DMS 273 treated with DMSO at 0.1 percent for 48 hours (cell line): ENCODE data around the gene PROCA1.
"Not testable (repeated sequence)": the region's sequence is repeated elsewhere in the genome, so short reads cannot be mapped to it uniquely, and the experiment has no call there.

ENCODE experiments used
- DNase-seq: peaks from one replicate; lab custom pipeline; 2025; lab: John Stamatoyannopoulos, UW

PROCA1 gene

DNA sequence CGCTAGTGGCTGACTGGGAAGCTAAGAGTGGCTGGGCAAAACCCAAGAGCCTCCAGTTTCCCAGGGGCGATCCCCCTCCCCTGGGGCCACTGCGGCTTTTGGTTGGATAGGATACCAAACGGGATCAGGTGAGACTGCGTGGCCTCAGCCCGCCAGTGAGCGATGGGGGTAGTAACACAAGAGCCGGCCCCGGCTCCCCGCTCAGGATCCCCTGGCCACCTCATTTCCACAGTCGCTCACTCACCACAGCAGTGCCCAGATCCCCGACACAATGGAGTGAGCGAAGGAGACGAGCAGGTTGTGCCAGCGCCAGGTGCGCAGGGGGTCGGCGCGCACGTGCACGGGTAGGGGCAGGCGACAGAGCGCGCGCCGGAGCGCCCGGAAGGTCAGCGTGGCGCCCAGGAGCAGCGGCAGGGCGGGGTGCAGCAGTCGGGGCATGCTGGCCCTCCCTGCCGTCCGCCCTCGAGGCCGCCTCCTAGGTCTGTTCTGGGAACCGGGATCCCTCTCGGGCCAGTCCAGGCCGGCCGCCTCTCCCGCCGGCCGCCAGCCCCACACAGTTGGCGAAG is 14.1 kb upstream of the PROCA1 start:
- DNase-seq, result peak; percentile 88

DNA sequence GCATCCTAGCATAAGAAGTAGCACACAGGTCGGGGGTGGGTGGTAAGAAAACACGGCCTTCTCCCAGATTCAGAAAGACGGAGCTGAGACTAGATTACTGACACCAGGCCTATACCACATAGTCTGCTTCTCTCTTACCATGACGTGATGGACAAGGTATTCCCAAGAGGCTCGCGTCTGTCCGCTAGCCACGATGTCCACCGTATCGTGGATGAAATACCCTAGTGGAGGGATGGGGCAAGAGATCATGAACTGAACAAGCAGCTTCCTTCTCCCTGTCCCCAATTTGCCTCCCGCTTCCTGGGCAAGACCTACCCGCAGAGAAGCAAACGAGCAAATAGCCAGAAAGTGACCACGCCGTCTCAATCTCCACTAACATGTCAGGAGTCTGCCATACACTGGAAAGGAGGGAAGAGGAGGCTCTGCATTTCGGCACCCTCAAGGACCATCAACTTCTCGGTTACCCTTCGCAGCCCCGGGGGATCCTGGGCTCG is 13.5 kb upstream of the PROCA1 start:
- DNase-seq, result peak; percentile 87

DNA sequence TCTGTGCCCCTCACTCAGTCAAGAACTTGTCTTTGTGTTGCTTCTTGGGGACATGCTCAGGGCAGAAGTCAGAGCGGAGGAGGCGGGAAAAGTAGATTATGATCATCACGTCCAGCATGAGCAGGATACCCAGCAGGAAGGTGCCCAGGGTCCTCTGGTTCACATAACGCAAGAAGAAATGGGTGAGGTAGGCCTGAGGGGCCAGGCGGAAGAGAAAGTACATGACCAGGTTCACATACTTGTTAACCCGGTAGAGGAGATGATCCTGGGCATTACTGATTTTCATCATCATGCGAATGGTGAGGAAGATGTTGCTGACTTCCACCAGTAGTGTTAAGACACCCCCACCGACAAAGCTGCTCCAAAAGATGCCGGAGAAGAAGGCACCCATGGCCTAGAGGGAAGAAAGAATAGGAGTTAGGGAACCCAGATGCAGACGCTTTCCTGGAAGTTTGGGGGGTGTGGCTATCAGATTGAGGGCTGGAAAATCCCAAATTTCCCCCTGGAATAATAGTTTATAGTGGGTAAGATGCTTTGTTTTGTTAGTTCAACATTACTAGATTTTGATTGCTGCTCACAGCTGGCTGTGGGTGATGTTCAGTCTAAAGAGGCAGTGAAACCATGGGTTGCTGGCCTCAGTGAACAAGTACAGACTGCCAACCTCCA is 12.9 kb upstream of the PROCA1 start:
- no peak for DNase-seq

DNA sequence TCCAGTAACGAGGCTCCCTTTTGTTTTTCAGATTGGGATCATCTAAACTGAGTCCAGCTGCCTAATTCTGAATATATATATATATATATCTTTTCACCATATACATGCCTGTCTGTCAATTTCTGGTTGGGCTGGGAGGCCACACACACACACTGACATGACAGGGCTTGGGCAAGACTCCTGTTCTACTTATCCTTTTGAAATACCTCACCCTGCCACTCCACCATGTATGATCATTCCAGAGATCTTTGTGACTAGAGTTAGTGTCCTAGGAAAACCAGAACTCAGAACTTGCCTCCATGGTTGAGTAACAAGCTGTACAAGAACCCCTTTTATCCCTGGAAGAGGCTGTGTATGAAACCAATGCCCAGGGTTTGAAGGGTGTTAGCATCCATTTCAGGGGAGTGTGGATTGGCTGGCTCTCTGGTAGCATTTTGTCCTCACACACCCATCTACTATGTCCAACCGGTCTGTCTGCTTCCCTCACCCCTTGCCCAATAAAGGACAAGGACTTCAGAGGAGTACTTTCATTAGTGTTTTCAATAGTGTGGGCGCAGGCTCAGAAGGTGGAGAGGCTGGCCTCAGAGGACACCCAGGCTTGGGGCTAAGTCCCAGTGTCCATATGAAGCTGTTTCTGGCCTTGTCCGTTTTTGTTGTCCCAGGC is 12.3 kb upstream of the PROCA1 start:
- not testable (repeated sequence) for DNase-seq

DNA sequence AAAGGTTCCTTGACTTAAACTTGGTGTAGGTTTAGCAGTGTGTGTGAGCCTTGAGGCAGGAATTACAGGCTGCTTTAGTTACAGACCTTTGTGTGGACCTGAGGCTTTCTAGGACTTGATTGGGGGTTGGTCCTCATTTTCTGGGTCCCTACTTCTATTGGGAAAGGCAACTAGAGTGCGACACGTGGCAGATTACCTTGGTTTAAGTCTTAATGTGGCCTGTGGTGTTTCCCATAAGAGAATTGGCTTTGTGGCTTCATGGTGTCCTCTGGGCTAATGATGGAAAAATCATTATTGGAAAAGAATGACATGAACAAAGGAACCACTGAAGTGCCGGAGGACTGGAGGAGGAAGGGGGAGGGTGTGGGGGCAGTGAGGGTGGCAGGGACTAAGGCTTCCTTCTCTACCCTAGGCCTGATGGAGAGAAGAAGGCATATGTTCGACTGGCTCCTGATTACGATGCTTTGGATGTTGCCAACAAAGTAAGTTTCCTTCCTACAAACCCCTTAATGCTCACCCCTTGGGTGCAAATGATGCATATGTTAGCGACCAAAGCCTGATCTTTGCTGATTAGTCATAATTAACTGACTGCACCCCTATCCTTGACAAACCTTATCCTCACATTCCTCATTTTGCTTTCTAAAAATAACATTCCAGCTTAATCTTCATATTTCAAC is 11.6 kb upstream of the PROCA1 start:
- no peak for DNase-seq

DNA sequence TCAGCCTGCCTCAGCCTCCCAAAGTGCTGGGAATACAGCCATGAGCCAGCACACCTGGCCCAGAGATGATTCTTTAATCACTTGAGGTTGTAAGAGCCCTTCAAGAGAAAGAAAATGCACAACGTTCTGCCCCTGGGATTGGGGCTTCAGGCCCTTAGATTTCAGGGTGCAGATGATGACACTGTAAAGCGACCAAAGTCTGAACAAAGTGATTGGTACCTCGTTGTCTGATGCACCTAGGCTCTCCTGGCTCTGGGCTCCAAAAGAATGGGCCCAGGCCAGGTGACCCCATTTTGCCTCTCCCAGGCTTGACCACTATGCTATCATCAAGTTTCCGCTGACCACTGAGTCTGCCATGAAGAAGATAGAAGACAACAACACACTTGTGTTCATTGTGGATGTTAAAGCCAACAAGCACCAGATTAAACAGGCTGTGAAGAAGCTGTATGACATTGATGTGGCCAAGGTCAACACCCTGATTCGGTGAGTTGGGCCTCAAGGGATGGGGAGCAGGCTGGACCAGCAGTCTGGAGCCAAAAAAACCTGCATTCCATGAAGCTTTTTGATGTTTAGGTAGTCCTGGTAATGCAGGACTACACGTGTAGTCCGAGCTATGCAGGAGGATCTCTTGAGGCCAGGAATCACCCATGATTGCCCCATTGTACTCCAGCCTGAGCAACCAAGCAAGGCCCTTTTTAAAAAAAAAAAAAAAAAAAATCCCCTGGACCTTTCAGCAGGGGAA is 10.9 kb upstream of the PROCA1 start:
- DNase-seq, result no peak

DNA sequence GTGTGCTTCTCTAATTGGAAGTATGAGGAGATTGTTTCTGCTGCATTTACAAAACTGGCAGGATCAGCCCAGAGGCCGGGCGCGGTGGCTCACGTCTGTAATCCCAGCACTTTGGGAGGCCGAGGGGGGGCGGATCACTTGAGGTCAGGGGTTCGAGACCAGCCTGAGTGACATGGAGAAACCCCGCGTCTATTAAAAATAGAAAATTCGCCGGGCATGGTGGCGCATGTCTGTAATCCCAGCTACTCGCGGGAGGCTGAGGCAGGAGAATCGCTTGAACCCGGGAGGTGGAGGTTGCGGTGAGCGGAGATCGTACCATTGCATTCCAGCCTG is 9.3 kb upstream of the PROCA1 start:
- not testable (repeated sequence) for DNase-seq

DNA sequence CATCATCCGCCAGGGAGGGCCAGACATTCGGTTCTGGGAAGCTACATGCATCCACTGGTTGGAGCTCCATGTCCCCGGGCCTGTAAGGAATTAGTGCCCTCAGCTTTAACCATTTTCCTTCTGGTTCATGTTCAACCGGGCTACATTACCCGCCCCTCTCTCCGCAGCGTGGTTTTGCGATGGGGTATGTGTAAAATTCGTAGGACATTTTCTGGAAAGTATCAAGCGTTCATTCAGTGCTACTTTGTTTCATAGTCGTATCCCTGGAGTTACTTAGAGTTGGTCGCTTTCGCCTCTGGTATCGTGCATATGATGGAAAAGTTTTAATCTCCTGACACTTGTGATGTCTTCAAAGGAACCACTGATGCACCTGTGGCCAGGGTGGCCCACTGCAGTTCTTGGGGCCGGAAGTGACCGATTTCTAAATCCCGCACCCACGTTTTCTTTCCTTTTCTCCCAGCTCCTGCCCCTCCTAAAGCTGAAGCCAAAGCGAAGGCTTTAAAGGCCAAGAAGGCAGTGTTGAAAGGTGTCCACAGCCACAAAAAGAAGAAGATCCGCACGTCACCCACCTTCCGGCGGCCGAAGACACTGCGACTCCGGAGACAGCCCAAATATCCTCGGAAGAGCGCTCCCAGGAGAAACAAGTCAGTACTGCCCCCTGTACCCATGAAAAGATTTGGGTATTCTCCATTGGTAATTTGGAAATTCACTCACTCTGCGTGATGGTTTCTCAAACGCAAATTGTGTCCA is 8.7 kb upstream of the PROCA1 start:
- DNase-seq, result no peak

DNA sequence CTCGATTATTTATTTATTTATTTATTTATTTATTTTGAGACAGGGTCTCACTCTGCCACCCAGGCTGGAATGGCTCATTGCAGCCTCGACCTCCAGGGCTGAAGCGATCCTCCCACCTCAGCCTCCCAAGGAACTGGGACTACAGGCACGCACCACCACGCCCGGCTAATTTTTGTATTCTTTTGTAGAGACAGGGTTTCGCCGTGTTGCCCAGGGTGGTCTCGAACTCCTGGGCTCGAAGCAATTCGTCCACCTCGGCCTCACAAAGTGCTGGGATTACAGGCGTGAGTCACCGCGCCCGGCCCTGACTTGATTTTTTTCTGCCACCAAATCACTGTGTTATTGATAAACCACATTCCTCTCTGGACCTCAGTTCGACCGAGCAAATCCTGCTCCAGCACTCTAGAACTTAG is 7.3 kb upstream of the PROCA1 start:
- no peak for DNase-seq

DNA sequence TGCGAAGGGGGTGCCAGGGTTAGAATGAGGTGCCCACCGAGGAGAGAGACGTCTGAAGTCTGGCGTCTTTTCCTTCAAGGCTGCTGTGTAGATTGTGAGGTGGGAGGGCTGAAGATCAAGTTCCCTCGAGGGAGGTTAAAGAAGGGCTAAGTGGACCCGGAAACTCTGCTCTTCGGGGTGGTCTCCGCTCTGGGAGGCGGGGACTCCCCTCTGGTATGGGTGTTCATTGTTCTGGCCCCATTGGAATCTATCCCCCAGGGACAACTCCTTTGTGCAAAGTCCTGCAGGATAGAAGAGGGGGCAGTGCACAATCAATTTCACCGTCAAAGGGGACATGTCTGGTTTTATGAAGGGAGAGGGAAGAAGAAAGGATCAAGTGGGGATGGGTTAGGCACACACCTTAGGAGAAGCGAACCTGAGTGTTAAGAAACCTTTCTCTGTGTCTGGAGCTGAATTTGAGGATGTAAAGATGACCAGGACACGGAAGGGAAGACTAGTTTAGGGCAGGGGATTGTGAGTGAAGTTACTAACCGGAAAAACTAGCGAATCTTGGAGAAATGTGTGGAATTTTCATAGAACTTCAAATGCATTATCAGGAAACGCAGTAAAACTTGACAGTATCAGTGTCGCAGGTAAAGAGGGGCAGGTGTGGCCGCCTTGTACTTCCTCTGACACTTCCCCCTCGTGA is 6.8 kb upstream of the PROCA1 start:
- DNase-seq, result no peak

DNA sequence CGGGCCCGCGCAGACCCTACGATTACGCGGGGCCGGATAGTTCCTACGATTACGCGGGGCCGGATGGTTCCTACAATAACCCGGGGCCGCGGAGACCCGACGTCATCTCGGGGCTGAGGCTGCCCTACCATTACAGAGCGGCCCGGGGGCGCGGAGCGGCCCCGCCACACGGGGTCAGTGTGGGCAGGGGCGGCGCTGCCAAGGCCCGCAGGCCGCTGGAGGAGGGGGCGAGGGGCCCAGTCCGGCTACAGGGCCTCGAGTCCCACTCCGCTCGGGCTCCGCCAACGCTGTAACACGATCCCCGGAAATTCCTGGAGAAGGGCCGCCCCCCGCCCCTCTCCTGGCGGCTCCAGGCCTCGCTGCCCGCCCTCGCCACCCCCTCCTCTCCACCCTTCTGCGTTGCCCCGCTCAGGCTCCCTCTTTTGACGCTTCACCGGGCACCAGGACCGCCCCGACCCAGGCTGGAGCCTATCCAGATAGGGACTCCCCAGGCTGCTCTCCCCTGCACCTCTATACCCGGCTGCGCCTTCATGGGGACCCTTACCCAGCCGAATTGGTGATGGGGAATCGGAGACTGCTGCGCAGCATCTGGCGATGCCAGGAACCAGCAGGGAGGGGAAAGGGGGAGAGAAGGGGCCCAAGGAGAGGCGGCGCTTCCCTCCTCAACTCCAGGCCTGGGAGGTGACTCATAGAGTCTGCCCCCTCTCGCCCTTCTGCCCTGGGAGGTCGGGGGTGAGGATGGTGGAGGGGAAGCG is 6.1 kb upstream of the PROCA1 start, which contains the start of gene RAB34:
Gene RAB34, minus strand, starts transcription at position 291 of the 755 bp plus-strand sequence. CDS start 602 bp downstream, outside the sequence.
- DNase-seq, result peak; percentile 21

DNA sequence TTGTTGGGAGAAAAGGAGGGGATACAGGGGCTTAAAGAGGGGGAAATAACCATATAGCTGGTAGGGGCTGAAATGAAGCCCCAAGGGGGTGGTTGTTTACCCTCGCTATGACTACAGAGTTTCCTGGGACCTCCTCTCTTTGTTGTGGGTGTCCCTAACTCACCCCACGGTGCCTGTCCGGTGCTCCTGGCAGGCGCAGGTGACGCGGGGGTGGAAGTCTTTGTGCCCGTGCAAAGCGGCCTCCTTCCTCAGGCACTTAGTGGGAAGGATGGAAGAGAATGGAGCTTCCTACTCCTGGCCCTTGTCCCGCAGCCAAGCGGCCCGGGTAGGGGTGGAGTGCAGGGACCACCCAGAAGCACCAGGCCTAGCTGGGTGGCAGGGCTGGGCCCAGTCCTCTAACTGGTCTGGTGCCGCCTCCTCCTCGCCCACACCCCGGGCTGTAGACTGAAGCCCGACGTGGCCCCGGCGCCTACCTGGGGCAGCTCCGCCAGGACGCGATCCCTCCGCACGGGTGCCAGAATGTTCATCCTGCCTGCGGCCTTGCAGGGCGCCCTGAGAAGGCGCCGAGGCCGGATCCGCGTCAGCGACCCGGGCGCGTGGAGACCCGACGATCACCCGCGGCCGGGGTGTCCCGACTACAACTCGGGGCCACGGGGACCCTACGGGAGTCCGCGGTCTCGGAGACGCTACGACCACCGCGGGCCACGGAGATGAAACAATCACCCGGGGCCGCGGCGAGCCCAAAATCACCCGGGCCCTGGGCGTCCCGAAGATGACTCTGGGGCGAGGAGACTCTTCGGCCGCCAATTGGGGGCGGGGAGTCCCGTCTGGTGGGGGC is 5.3 kb upstream of the PROCA1 start:
- DNase-seq, result no peak

DNA sequence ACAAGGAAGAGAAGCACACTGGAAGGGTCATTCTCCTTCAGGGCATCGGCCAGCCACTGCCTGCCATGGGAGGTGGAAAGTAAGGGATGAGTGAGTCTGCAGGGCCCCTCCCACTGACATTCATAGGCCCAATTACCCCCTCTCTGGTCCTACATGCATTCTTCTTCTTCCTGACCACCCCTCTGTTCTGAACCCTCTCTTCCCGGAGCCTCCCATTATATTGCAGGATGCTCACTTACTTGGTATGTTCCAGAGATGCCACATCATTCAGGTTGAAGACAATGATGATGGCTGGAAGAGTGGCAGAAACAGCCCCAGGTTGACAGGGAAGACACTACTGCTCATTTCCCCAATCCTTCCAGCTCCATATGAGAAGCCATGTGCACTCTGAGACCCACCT is 3.5 kb upstream of the PROCA1 start:
- no peak for DNase-seq

DNA sequence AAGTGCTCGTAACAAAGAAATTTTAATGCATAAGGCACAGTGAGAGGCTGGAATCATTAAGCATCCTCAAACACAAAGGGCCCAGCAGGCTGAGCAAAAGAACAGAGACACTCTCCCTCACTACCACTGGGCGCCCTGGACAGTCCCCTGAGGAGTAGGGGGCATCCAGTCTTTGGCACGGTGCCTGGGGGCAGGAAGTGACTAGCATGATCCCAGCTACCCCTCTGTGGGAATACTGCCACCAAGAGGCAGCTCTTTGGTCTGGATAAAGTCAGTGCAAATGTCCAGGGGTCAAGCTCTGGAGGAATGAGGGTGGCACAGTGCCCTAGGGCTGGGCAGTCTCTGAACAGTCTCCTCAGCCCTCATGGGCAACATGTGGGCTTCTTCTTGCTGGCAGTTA is 2.6 kb upstream of the PROCA1 start:
- no peak for DNase-seq

DNA sequence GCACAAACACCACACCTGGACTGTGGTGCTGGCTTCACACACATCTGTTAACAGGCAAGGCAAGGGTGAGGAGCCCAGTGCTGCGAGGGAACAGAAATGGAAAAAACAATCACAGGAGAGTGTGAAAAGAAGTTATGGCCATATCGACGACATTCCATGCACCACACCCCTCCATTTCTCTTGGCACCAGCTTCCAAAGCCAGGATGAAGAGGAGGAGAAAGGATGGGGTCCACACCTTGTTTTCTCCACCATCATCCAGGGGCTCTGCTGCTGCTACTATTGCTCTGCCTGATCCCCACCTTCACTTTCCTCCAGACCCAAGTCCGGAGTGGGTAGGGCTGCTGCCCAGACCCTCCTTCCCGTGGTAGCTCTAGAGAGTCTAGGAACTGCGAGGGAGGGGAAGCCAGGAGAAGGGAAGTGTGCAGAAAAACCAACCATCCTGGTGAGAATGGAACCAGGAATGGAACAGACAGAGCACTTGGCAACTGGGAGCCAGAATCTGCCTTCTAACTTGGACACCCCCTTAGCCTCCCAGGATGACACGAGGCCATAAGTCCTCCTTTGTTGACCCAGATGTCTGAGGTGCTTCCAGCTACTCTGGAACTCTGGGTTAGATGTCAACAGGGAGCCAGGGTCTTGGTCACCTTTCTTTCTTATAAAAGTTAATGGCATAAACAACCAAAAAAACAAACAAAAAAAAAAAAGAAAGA is 1.2 kb upstream of the PROCA1 start:
- no peak for DNase-seq

DNA sequence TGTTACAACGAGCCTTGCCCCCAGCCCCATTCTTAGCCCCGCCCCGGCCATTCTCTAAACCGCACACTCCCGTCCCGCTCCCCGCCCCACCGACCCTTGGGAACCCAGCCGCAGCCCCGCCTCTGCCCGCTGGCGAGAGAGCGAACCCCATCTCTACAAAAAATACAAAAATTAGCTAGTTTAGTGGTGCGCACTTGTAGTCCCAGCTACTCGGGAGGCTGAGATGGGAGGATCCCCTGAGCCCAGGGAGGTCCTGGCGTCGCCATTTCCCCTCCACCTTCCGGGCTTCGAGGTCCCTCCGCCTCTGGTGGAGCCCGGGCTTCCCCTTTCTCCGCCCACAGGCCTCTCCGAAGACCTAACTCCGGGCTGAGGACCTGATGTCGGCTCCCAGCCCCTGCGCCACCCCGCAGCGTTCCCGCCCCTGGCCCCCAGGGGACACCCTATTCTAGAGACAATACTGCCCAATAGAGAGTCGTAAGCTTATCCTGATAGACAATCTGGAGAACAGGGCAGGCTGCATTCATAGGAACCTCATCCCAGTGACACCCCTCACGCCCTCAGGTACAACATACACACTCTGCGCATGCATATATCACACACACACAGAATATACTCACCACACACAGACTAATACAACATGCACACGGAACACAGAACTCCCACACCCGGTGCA is 480 bp upstream of the PROCA1 start:
- DNase-seq, result no peak

DNA sequence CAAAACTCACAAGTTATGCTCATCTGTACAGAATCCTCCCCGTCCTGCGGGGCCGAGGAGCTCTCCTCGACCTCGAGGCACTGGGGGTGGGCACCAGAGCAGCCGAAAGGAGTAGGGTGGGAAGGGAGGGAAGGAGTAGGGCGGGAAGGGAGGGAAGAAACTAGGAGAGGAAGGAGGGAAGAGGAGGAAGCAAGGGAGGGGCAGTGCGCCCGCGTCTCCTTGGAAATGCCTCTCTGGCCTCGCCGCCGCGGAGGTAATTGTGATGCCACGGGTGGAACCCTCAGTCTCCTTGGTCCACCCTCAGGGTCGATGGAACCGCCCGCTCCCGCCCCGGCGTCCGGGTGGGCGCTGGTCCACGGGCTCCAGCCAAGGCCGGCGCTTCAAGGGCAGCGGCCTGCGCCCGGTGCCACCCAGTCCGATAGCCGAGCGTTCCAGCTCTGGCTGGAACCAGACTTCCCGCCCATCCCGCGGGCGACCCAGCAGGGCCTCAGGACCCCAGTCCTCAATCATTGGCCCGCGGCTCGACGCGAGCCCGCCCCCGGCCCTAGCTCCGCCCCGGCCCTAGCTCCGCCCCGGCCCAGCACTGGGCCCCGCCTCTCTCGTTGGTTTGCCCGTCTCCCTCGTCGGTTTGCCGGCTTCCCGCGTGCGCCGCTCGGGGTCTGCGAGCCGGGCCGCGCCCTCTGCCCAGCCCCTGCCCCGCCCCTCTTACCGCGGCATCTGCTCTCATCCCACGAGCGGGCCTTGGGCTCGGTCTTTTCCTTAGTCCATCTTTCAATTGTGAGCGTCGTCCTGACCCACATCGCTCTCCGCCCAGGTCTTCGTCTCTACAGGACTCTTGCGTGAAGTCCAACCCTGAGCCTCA is 596 bp downstream of the PROCA1 start:
- DNase-seq, result peak; percentile 77
